ENCODE data around the gene UBXN1. TPM values are rescaled to one million over a fixed set of nuclear protein-coding genes. Genes with fewer than 3 reads are reported as not detected.

The UBXN1 gene
- total and polyA plus RNA-seq, 3 donors from 2014 or later, result 173 to 196 (median 190) TPM

DNA sequence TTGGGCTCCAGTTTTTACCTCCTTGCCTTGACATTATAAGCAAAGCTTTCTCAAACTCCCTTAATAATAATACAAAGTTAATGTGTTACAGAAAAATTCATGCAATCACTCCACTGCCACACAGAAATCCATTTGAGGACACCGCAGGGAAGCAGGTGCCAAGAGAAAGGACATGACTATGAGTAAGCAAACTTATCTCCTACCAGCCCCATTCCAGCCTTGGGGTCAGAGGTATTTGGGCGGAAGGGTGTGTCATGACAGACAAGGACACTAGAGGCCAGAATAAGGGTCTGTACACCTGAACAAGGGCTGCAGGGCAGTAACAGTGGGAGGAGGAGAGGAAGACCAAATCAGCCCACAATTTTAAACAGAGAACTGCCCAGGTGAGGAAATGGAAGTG is 34.5 kb upstream of the UBXN1 start:
- whole genome bisulfite sequencing, 2 donors, result 81 to 83% methylated on average over 2 of the region's 2 CpGs
- intact Hi-C loops (cut with DNase I; ENCODE audit: low total_unique reads), result no loop called here
- no peak for TF ChIP-seq POLR2A (IDR thresholded peaks at IDR 0.05)
- TF ChIP-seq, protein P1, sequence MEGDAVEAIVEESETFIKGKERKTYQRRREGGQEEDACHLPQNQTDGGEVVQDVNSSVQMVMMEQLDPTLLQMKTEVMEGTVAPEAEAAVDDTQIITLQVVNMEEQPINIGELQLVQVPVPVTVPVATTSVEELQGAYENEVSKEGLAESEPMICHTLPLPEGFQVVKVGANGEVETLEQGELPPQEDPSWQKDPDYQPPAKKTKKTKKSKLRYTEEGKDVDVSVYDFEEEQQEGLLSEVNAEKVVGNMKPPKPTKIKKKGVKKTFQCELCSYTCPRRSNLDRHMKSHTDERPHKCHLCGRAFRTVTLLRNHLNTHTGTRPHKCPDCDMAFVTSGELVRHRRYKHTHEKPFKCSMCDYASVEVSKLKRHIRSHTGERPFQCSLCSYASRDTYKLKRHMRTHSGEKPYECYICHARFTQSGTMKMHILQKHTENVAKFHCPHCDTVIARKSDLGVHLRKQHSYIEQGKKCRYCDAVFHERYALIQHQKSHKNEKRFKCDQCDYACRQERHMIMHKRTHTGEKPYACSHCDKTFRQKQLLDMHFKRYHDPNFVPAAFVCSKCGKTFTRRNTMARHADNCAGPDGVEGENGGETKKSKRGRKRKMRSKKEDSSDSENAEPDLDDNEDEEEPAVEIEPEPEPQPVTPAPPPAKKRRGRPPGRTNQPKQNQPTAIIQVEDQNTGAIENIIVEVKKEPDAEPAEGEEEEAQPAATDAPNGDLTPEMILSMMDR (IDR thresholded peaks at IDR 0.05), result no peak
- DNase-seq, result no peak
- Histone ChIP-seq H3K36me3 (ENCODE audit: low read depth, missing control alignments) (no peaks in the 10 kb centered on the region), H3K27ac (no peak overlapping the region), H3K4me1 (peaks cover 16% of the 10 kb centered on the region), H3K27me3 (no peaks in the 10 kb centered on the region), H3K9me3 (no peaks in the 10 kb centered on the region), H3K4me3 (no peak overlapping the region)

DNA sequence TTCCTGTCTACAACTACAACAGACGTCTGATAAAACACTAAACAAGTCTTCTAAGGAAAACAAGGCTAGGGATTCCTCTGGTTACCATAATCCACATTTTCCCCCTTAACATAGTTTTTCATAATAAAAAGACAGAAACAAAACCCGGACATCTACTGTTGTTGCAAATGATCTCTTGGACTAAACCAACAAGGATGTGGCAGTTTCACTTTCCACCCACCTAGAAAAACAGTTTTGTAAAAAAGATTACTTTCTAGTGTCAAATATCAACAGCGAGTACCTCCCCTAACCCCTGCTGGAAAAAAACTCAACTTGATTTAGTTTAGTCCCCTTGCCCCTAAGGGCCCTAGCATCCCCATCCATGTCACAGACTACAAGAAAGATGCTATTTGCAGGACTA is 34.0 kb upstream of the UBXN1 start:
- Histone ChIP-seq H3K9me3 (no peaks in the 10 kb centered on the region), H3K4me3 (no peak overlapping the region), H3K4me1 (peaks cover 21% of the 10 kb centered on the region), H3K36me3 (ENCODE audit: low read depth, missing control alignments) (no peaks in the 10 kb centered on the region), H3K27me3 (no peaks in the 10 kb centered on the region), H3K27ac (no peak overlapping the region)
- 64 to 75% methylated on average over 3 of the region's 3 CpGs for WGBS, 2 donors
- TF ChIP-seq, protein P1 (IDR thresholded peaks at IDR 0.05), result no peak
- no peak for TF ChIP-seq POLR2A (IDR thresholded peaks at IDR 0.05)
- intact Hi-C loops (cut with DNase I; ENCODE audit: low total_unique reads), result no loop called here
- DNase-seq, result no peak

DNA sequence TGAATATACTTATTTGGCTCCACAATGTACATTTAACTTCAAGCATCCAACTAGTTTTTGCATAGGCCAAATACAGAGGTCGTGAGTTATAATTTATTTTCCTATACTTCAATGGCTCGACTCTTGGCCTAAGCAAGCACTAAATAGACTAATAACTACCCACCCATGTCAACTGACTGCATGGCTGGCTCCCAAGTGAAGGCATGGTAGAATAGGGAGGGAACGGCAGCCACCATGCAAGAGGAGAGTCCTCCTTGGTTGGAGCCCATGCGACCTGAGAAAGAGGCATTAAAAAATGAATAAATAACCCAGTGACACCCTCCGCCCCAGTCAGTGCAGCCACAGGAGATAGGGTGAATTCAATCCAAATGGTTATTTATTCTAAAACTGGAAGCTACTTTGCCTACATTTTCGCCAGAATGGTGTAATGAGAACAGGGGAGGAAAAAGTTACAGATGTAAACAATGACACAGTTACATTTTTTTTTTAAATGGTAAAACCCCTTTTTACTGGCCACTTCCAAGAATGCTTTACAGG is 33.5 kb upstream of the UBXN1 start:
- H3K4me1 ChIP-seq, result peaks cover 26% of the 10 kb centered on the region
- no peaks in the 10 kb centered on the region for H3K27me3 ChIP-seq
- no peaks in the 10 kb centered on the region for H3K36me3 ChIP-seq (ENCODE audit: low read depth, missing control alignments)
- no peak overlapping the region for H3K27ac ChIP-seq
- intact Hi-C loops (cut with DNase I; ENCODE audit: low total_unique reads), result no loop called here
- 74 to 86% methylated on average over 6 of the region's 6 CpGs for WGBS, 2 donors
- H3K9me3 ChIP-seq, result no peaks in the 10 kb centered on the region
- no peak overlapping the region for H3K4me3 ChIP-seq
- TF ChIP-seq, protein P1 (IDR thresholded peaks at IDR 0.05), result no peak
- TF ChIP-seq POLR2A (IDR thresholded peaks at IDR 0.05), result no peak
- no peak for DNase-seq

DNA sequence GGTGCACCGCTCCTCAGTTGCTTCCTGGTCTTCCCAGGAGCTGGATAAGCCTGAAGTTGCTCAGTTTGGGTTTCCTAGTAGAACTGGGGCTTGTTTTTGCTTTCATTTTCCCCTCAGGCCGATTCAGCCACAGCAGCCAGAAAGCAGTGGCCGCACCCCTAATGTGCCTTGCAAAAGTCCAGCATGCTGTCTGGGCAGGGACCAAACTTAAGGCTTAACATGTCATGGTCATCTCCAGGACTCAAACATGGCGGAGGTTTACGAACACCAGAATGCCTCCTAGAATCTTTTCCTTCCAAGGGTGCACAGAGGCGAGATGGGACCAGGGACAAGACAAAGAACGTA is 31.1 kb upstream of the UBXN1 start:
- no peak for TF ChIP-seq POLR2A (IDR thresholded peaks at IDR 0.05)
- TF ChIP-seq, protein P1 (IDR thresholded peaks at IDR 0.05), result no peak
- H3K9me3 ChIP-seq, result no peaks in the 10 kb centered on the region
- peak overlapping the region; percentile 80 to 99 for H3K27ac ChIP-seq
- peaks cover 44% of the 10 kb centered on the region for H3K4me1 ChIP-seq
- no peaks in the 10 kb centered on the region for H3K27me3 ChIP-seq
- DNase-seq, result peak; percentile 51
- H3K4me3 ChIP-seq, result peak overlapping the region; percentile 59 to 64
- 34 to 37% methylated on average over 7 of the region's 7 CpGs for WGBS, 2 donors
- no peaks in the 10 kb centered on the region for H3K36me3 ChIP-seq (ENCODE audit: low read depth, missing control alignments)
- intact Hi-C loops (cut with DNase I; ENCODE audit: low total_unique reads), result no loop called here

DNA sequence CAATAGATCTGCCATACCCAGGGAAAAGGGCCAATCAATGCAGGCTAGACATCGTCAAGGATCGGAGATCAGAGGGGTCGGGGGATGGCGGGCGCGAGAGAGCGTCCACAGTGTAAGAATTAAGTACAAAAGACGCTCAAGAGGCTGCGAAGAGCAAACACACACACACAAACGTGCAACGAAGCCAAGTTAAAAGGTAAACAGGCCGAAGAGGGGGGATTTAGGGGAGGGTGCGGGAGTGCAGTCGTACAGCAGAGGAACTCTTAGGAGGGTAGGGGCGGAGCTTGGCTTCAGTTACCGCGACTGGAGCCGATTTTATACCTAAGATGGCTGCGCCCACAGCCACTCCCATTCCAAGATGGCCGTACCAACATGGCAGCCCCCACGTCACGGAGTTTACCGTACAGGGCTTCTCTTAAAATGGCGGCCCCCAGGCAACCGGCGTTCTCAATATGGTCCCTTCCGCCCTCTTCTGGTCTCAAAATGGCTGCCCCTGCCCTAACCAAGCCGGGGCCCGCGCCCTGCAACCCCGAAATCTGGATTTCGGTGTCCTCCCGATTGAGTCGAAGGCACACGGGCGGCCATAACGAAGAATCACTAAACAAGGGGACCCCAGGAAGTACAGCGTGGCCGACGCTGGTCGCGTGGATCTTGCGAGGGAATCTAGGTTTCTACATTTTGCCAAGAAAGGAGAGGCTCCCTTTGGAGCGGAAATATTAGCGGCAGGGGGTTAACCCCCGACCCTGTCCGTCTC is 30.6 kb upstream of the UBXN1 start:
- peak overlapping the region; percentile 80 to 99 for H3K27ac ChIP-seq
- no peaks in the 10 kb centered on the region for H3K27me3 ChIP-seq
- H3K4me3 ChIP-seq, result peak overlapping the region; percentile 59 to 64
- intact Hi-C loops (cut with DNase I; ENCODE audit: low total_unique reads), result no loop called here
- H3K4me1 ChIP-seq, result peaks cover 44% of the 10 kb centered on the region
- WGBS, 2 donors, result 1 to 3% methylated on average over 31 to 47 of the region's 47 CpGs
- peak; percentile 99 for DNase-seq
- no peaks in the 10 kb centered on the region for H3K36me3 ChIP-seq (ENCODE audit: low read depth, missing control alignments)
- TF ChIP-seq POLR2A (IDR thresholded peaks at IDR 0.05), result no peak
- TF ChIP-seq, protein P1 (IDR thresholded peaks at IDR 0.05), result no peak
- no peaks in the 10 kb centered on the region for H3K9me3 ChIP-seq
